Astrocyte of the cerebellum (primary cell): ENCODE results near the gene HDHD3.

Experiments used
- DNase-seq: peaks from one replicate; pipeline ENCODE4 v3.0.0-alpha.2; 2011; ENCODE audit warnings: low read depth
- H3K4me3 ChIP-seq: 2 replicates; pipeline ENCODE4 v1.5.1; 2011; ENCODE audit warnings: mild to moderate bottlenecking, low read depth, low read length, moderate library complexity
- CTCF ChIP-seq: IDR thresholded peaks from 2 replicates; pipeline ENCODE4 v1.5.1; 2012; ENCODE audit warnings: low read length, low read depth, moderate library complexity, mild to moderate bottlenecking; ENCODE audit errors: missing control alignments
- in situ Hi-C: cut with HindIII; loops from 2 replicates; pipeline ENCODE4 v1.10.0; 2017; ENCODE audit warnings: low sequenced_read_pairs

Gene HDHD3

DNA sequence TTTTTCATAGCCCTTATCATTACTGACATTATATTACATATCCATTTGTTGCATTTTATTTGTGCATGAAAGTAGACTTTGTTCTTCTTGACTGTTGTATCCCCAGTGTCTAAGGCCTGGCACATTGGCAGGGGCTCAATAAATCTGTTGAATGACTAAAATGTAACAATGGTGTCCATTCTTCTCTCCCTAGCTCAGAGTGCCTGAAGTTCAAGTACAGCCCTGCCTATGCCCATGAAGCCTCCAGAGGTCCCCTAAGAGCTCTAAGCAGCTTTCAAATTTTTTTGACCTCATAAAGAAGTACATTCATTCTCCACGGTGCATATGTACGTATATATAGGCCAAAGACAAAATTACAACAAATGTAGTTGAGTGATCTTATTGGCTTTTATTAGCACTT lies 31.6 kb downstream of the HDHD3 start:
- in situ Hi-C loops, result no loop called here
- no peak for DNase-seq
- H3K4me3 ChIP-seq, result no peak overlapping the region
- no peak for TF ChIP-seq CTCF

- in situ Hi-C loops, result no loop called here
- H3K4me3 ChIP-seq, result no peak overlapping the region
- TF ChIP-seq CTCF, result no peak
- peak; percentile 29 for DNase-seq
These were observed 33.0 kb downstream of the HDHD3 start for GRCh38 chr9:113343732-113344231.

DNA sequence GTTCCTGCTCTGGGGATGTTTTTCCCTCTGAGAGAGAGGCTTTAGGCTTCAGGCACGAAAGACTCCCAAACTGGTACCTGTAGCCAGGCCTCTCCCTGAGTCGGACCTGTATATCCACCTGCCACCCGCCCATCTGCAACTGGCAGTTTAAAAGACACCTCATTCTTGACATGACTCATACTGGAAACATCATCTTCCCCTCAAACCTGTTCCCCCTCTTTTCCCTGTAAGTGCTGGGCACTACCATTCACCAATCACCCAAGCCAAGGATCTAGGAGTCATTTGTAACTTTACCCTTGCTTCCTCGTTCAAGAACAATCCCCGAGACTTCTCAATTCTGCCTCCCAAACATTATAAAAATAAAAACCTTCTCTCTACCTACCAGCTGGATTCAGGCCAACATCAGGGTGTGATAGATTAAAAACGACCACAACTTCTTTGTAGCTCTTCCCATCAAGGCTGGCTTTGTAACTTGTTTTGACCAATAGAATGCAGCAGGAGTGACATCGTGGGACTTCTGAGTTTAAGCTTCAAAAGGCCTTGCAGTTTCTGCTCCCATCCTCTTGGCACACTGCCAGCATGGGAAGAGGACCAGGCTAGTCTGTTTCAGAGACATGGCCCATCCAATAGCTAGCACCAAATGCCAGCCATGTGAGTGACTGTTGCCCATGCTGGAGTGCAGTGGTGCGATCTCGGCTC lies 34.9 kb downstream of the HDHD3 start:
- no peak for DNase-seq
- H3K4me3 ChIP-seq, result no peak overlapping the region
- in situ Hi-C loops, result no loop called here
- no peak for TF ChIP-seq CTCF

DNA sequence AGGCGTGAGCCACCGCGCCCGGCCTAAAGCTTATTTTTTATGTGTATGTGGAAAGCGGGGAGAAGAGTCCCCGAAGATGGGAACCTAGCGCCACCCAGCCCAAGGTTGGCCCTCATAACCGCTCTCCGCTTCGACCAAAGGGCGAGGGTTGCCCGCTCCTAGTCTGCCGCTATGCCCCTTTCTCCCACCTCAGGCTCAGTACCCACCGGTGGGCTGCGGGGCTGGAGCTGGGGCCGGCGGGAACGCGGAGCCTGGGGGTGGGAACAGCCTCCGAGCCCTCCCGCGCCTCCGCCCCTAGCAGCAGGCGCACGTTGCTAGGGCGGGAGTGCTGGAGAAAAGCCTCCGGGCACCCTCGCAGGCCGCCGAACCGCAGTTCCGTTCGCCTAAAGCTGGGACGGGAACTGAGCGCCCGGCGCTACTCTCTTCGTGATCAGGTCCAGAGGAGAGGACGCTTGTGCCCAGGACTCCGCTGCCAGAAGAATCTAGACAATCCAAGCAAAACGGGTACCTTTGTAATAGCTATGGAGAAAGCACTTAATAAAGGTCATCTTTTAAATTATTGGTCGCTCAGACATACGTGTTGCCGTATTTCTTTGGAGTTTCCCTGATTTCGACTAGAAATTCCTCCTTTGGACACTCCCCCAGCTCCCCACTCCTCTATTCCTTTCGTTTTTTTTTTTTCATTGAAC lies 36.6 kb downstream of the HDHD3 start, which contains the start of gene WDR31:
Gene WDR31, minus strand, starts transcription at position 265 of the 689 bp plus-strand sequence. CDS start 8,253 bp downstream, outside the sequence.
- no peak for TF ChIP-seq CTCF
- peak; percentile 69 for DNase-seq
- H3K4me3 ChIP-seq, result peak within 1 kb of the TSS; percentile 74
- in situ Hi-C loops, result no loop called here

DNA sequence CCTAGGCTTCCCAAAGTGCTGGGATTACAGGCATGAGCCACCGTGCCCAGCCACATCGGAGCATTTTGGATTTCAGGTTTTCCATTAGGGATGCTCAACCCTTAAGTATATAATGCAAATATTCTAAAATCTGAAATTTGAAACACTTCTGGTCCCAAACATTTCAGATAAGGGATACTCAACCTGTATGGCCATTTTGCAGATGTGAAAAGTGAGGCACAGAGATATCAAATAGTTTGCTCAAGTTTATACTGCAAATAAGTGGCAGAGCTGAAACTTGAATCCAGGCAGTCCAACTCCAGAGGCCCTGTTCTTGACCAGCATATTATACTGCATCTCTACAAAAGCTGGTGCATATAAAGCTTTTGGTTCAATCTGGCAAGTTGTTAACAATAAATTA lies 39.1 kb downstream of the HDHD3 start:
- no peak for TF ChIP-seq CTCF
- in situ Hi-C loops, result no loop called here
- no peak overlapping the region for H3K4me3 ChIP-seq
- no peak for DNase-seq

GRCh38 chr9:113331780-113332179 lies 45.0 kb downstream of the HDHD3 start:
- no peak overlapping the region for H3K4me3 ChIP-seq
- TF ChIP-seq CTCF, result no peak
- DNase-seq, result no peak
- in situ Hi-C loops, result no loop called here
